ENCODE results near the gene KRT23. TPM values are rescaled to one million over a fixed set of nuclear protein-coding genes. Genes with fewer than 3 reads are reported as not detected.

Gene KRT23
- total RNA-seq, 1 experiment from 2014 or later, result 19.0 TPM

DNA sequence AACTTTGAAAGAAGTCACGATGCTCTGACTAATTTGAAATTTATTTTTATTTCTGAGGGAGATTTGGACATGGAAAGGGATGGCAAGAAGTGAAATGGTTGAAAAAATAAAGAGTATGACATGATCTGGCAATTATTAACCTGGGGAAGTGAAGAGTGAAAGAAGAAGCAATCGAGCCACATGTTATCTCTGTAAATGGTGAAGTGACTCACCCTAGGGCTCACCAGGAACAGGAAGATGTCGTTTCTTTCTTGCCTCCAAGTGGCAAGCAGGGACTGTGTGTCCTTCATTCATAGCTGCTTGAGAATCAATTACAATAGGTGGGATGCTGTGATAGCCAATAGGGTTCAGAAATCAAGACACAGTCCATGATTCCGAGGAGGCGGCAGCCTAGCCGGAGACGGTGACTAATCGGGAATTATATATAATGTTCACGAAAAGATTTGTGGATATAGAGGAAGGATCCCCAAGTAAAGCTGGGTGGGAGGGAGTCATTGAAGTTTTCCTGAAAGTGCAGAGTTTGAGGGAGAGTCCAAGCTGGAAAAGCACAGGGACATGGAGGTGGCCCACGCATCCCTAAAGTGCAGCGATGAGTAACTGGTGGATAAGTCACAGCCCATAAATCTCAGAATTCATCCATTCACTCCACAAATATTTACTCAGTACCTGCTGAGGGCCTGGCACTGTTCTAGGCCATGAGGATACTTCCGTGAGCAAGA lies 34.2 kb downstream of the KRT23 start (continued):
- TF ChIP-seq, protein P1, sequence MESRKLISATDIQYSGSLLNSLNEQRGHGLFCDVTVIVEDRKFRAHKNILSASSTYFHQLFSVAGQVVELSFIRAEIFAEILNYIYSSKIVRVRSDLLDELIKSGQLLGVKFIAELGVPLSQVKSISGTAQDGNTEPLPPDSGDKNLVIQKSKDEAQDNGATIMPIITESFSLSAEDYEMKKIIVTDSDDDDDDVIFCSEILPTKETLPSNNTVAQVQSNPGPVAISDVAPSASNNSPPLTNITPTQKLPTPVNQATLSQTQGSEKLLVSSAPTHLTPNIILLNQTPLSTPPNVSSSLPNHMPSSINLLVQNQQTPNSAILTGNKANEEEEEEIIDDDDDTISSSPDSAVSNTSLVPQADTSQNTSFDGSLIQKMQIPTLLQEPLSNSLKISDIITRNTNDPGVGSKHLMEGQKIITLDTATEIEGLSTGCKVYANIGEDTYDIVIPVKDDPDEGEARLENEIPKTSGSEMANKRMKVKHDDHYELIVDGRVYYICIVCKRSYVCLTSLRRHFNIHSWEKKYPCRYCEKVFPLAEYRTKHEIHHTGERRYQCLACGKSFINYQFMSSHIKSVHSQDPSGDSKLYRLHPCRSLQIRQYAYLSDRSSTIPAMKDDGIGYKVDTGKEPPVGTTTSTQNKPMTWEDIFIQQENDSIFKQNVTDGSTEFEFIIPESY (IDR thresholded peaks at IDR 0.05; ENCODE audit: extremely low read depth, insufficient replicate concordance, low read length), result no peak

DNA sequence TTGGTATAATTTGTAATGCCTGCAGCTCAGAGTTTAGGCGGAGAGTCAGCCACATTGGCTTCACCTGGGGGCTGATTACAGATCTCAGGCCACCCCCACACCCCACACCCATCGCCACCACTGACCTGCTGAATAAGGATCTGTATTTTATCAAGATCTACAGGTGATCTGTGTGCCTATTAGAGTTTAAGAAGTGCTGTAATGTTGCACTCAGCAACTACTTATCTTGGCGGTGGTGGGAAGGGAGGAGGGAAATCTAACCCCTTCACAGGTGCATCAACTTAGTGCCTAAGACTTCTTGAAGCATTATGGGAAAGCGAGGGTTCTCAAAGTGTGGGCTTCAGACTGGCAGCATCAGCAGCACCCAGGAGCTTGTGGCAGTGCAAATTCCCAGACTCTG lies 34.9 kb downstream of the KRT23 start:
- Histone ChIP-seq H3K9ac (ENCODE audit: low read length) (peak overlapping the region; percentile 67), H3K27me3 (ENCODE audit: insufficient read depth, low read length) (no peaks in the 10 kb centered on the region), H3K4me3 (replicated peaks in 1 of 2; ENCODE audit: low read depth in 1 of 2, low read length in 2 of 2) (no peak overlapping the region), H4K20me1 (ENCODE audit: insufficient read depth) (no peaks in the 10 kb centered on the region), H3K27ac (ENCODE audit: low read depth, low read length) (peak overlapping the region; percentile 96), H3K4me2 (ENCODE audit: low read length) (peak overlapping the region; percentile 74), H3K9me2 (ENCODE audit: insufficient read depth) (no peaks in the 10 kb centered on the region), H3K4me1 (ENCODE audit: control insufficient read depth in 1 of 2, insufficient read depth in 2 of 2, low read length in 2 of 2) (peaks cover 47 to 50% of the 10 kb centered on the region in 2 experiments), H3K79me2 (ENCODE audit: insufficient read depth, low read length) (no peaks in the 10 kb centered on the region), H3K36me3 (ENCODE audit: control insufficient read depth in 1 of 2, insufficient read depth in 2 of 2, low read length in 2 of 2) (no peaks in the 10 kb centered on the region), H3K9me3 (ENCODE audit: control insufficient read depth in 1 of 2, insufficient read depth in 1 of 2, low read depth in 1 of 2, low read length in 2 of 2) (no peaks in the 10 kb centered on the region), H2AFZ (ENCODE audit: low read depth, low read length, poor library complexity, severe bottlenecking) (no peak overlapping the region)
- TF ChIP-seq EGR1 (IDR thresholded peaks at IDR 0.05; ENCODE audit: low read depth), result 0 out of 2 replicates have a peak, but pooled peaks have one; percentile 4
- TF ChIP-seq CBX3 (IDR thresholded peaks at IDR 0.05; ENCODE audit: low read depth), result no peak
- TF ChIP-seq POLR2A (IDR thresholded peaks at IDR 0.05; ENCODE audit: borderline replicate concordance, extremely low read depth, insufficient read depth, insufficient read length), result no peak
- TF ChIP-seq ELF1 (IDR thresholded peaks at IDR 0.05; ENCODE audit: borderline replicate concordance, low read depth), result no peak
- ATAC-seq (no peak; the same call in 1 of the 2 replicates), DNase-seq (ENCODE audit: low read depth, low spot score) (no peak)
- ChIA-PET CTCF (interaction anchor here (0.9 to 1.0 kb wide), 2 partner anchors 44 to 287 kb away, joined by 3 read pairs; no protein-coding TSS in a partner anchor), RAD21 (ENCODE audit: low non-redundant PET in 1 of 2, low total read pairs in 2 of 2, uncharacterized antibody in 2 of 2, unreplicated experiment in 2 of 2) (no interaction called here), POLR2A (interaction anchor here (0.9 to 1.0 kb wide), 4 partner anchors 17 to 84 kb away, joined by 3 to 5 read pairs (median 3); partner anchors contain the start of gene KRT20)
- intact Hi-C loops (cut with micrococcal nuclease), result loop anchor here (5.0 kb wide), 1 partner anchor 85 kb away; no protein-coding TSS in a partner anchor
- BruUV-seq (replicated peaks), result no TSS peak

Measured in HCT116 (cell line).